ENCODE results near the gene NEK7.

GRCh38 chr1:198330982-198331615 is 174.3 kb downstream of the NEK7 start:
- TF ChIP-seq POLR2AphosphoS5 (IDR thresholded peaks at IDR 0.05) (no peak), POLR2A (IDR thresholded peaks at IDR 0.05) (no peak)

All from sigmoid colon (tissue), 4 donors.